Measurements from ENCODE around the gene GPX4. TPM values are rescaled to one million over a fixed set of nuclear protein-coding genes. Genes with fewer than 3 reads are reported as not detected.

GPX4 gene
- polyA plus RNA-seq, 3 donors = 459 to 508 (median 493) TPM

GRCh38 chr19:1115646-1116420, 12.0 kb downstream of the GPX4 start:
- H3K27ac Mint-ChIP-seq = no peak overlapping the region
- peaks cover 8% of the 10 kb centered on the region for H3K4me1 Mint-ChIP-seq
- WGBS (ENCODE audit: insufficient coverage) = 91% methylated on average over 22 of the region's 35 CpGs

More at GRCh38 chr19:1115646-1116420, 12.0 kb downstream of the GPX4 start:
- no peak overlapping the region for H3K9ac ChIP-seq (ENCODE audit: insufficient read depth, low read length, poor library complexity, severe bottlenecking)
- no peak overlapping the region for H3K4me3 Mint-ChIP-seq
- H3K4me1 ChIP-seq (ENCODE audit: control insufficient read depth in 1 of 2, insufficient read depth in 2 of 2, low read length in 2 of 2) = peaks cover 8 to 14% of the 10 kb centered on the region in 2 donors
- no peaks in the 10 kb centered on the region for H3K9me3 ChIP-seq (replicated peaks in 1 of 2; ENCODE audit: control insufficient read depth in 1 of 2, insufficient read depth in 1 of 2, low read length in 2 of 2)
- H2AFZ ChIP-seq (ENCODE audit: insufficient read depth, low read depth, low read length, poor library complexity, severe bottlenecking) = no peak overlapping the region
- no peak overlapping the region for H3K27ac ChIP-seq (ENCODE audit: low read depth in 1 of 2, low read length in 2 of 2)
- no peaks in the 10 kb centered on the region for H3K27me3 ChIP-seq (ENCODE audit: control insufficient read depth in 2 of 2, insufficient read depth in 2 of 2, low read length in 2 of 2)
- peaks cover 0 to 2% (median 0%) of the 10 kb centered on the region in 7 donors for H3K9me3 Mint-ChIP-seq
- H3K27me3 Mint-ChIP-seq (ENCODE audit: low read depth in 3 of 3) = peaks cover 0 to 2% (median 0%) of the 10 kb centered on the region in 3 donors
- TF ChIP-seq CTCF (IDR thresholded peaks at IDR 0.05) = no peak
- intact Hi-C loops (cut with micrococcal nuclease) = no loop called here
- peaks cover 4% of the 10 kb centered on the region for H3K79me2 ChIP-seq (ENCODE audit: insufficient read depth, low read length)
- peaks cover 75 to 83% of the 10 kb centered on the region in 2 donors for H3K36me3 ChIP-seq (replicated peaks in 1 of 2; ENCODE audit: control insufficient read depth in 1 of 2, insufficient read depth in 2 of 2, low read length in 2 of 2)
- DNase-seq = no peak
- peaks cover 35 to 80% of the 10 kb centered on the region in 2 donors for H3K36me3 Mint-ChIP-seq
- H3K4me2 ChIP-seq (replicated peaks; ENCODE audit: extremely low read depth, low read length, poor library complexity, severe bottlenecking) = no peak overlapping the region
- peaks cover 89% of the 10 kb centered on the region for H4K20me1 ChIP-seq (ENCODE audit: insufficient read depth, low read length)
- H3K4me3 ChIP-seq (replicated peaks in 1 of 3; ENCODE audit: low read depth in 2 of 3, low read length in 3 of 3) = no peak overlapping the region

All from CD14-positive monocyte (primary cell).